Measurements from ENCODE around the gene ENPEP.

DNA sequence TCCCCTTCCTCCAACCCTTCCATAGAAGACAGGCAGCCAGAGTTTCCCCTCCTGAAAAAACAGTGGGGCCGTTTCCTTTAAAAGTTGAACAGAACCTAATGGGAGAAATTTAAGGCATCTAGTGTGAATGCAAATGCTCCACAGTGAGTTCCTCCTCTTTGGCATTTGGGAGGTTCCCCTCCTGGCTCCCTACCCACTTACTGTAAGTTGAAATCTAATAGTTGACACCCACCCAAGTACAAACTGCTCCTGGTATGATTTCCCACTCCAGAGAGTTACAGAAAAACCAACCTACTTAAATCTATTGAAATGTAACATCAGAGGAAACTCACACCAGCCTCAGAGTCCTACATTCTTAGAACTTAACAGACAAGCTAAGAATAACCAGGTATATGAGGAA, 17.6 kb downstream of the ENPEP start:
- TF ChIP-seq POLR2A (IDR thresholded peaks at IDR 0.05; ENCODE audit: low read depth, low read length) (no peak), POLR2AphosphoS5 (IDR thresholded peaks at IDR 0.05; ENCODE audit: low read depth, low read length) (no peak), TAF1 (IDR thresholded peaks at IDR 0.05; ENCODE audit: borderline replicate concordance, low read depth, low read length) (no peak)

Measured in GM12892 (cell line).